ENCODE data around the gene PCDH15. TPM values are rescaled to one million over a fixed set of nuclear protein-coding genes. Genes with fewer than 3 reads are reported as not detected.
"Not testable (repeated sequence)": the region's sequence is repeated elsewhere in the genome, so short reads cannot be mapped to it uniquely, and the experiment has no call there.

Gene PCDH15
- polyA plus RNA-seq, 3 donors = 3.3 to 9.8 (median 5.5) TPM

DNA sequence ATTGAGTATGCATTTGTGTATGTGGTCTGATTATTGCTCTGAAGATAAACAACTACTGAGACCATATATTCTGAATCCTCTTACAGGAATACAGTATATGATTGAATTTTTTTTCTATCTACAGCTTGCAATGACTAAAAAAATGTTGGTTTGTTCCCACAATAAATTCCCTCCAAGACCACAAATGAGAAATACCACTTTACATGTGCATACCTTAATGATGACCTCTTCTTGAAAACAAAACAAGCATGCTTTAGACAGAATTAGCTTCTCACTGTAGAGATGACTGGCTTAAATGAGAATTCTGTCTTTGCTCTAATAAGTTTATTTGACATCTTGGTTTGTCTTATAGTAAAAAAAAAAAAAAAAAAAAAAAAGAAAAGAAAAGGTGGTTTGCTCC is 241.5 kb downstream of the PCDH15 start:
- no peak for DNase-seq

DNA sequence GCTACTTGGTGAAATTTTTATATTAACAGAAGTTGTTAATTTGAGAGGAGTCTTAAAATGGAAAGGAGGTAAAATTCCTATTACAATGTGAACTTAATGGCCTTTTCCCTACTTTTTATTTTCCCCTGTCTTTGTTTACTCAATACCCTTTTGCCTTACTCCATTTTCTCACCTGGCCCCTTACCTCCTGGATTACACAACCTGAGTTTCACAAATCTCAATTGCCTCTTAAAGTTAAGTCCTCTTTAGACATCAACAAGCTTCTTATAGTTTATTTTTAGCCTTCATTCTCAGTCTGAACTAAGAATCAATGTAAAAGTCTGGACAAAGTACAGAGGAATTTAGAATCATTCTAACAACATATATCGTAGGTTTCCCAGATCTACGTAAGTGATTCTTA is 247.0 kb downstream of the PCDH15 start:
- no peak for DNase-seq

DNA sequence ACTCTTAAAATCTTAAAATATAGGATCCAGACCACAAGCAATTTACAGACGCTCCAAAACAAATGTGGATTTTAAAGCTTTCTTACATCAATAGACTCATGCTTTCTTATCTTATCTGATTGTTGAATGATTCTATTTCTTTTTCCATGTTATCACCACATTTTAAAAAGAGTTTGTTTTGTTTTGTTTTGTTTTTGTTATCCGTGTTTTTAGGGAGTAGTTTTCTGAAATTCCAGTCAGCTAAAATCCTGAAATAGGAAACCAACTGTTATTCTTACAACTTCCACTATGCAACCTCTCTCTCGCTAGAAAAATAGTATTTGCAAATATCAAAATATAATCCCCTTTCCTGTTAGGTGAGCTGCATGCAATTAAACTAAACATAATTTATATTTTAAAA is 251.0 kb downstream of the PCDH15 start:
- no peak for DNase-seq

DNA sequence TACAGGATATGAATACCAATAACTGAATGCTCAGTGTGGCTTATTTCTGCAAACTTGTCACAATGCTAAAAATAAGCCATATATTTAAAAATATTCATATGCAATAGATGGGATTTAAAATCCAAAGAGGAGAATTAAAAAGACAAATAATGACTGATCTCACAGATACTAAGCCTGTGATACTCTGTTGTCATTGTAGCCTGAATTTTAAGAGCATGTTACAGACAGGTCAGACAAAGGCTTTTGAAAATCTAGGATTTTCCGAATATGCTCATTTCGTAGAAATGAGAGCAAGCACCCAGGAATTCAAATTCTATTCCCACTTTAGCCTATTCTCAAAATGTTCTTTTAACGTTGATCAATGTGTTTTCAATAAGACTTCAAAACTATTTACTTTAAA is 269.7 kb downstream of the PCDH15 start:
- DNase-seq = no peak

DNA sequence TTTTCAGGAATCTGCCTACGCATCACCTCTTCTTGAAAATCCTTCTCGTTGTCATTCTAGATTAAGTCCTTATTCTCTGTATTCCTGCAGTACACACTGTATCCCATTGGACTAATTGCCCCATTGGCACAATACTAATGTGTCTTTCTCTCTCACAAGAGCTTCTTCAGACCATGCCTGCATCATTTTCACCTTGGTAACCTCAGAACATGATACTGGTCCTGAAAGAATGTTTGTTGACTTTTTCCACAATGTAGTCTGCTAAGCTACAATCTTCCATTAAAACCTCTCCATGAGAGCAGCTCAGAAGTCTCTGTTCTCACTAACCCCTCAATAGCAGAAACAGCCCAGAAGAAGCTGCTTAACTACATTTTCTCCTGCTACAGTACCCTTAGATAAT is 270.7 kb downstream of the PCDH15 start:
- peak; percentile 21 for DNase-seq

DNA sequence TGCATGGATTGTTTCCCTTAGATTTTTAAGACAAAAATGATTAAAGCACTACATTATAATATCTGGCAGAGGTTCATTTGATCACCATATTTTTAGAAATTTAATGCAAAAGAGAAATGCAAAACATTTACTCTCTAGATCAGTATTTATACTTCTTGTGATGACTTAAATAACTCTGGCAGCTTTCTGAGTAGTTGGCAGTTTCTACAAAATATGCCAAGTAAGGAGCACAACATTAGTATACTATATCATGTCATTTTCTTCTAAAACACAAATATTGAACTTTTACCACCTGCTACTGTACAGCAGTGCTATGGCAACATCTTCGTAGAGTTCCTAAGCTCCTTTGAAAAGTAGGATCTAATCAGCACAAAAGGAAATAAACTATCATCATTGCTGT is 275.2 kb downstream of the PCDH15 start:
- no peak for DNase-seq

DNA sequence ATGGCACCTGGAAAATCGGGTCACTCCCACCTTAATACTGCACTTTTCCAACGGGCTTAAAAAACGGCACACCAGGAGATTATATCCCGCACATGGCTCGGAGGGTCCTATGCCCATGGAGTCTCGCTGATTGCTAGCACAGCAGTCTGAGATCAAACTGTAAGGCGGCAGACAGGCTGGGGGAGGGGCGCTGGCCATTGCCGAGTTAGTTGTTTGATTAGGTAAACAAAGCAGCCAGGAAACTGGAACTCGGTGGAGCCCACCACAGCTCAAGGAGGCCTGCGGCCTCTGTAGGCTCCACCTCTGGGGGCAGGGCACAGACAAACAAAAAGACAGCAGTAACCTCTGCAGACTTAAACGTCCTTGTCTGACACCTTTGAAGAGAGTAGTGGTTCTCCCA is 285.8 kb downstream of the PCDH15 start:
- DNase-seq = not testable (repeated sequence)

DNA sequence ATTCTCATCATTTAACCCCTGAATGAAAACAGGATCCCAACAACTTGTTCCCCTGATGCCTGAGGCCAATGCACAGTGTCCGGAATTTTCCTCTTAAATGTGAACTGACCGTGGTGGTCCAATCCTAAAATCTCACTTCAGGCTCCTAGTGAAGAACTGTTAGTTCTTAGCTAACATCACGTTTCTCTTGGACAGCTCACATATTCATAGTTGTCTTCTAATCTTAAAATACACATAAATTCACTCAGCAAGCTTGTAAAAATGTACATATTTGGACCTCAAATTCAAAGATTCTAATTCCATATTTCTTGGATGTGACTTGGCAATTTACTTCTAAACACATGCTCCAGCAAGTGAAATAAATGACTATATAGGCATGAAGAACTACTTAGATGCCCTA is 297.2 kb downstream of the PCDH15 start:
- no peak for DNase-seq

DNA sequence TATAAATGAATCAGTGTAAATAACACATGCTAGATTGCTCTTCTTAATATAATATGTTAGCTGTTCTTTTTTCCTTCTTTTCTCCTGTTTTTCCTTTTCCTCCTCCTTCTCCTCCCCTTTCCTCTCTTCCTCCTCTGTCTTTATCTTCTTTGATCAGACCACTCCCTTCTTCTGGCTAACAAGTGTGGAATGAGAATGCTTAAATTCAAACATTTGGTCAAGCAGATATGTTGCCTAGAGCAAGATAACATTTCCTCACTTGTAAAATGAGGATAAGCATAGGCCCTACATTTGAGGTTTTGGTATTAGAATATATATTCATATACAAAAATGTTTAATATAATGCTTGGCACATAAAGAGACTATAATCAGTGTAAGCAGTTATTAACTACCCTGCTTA is 299.1 kb downstream of the PCDH15 start:
- DNase-seq = no peak

DNA sequence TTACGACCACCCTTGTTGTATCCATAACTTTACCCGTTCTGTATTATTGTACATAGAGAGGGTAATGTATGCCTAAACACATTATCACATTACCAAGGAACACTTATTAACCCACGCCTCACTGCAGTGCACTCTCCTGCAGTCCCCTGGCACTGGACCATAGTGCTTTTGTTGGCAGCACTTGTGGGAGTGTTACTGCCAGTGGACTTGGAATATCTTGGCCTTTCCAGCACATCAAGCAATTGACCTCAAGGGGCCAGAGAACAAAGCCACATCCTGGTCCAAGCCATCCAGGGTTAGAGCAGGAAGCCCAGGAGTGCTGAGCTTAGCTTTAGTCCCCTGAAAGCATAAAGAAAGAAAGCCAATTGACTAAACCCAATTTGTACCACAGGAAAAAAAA is 304.2 kb downstream of the PCDH15 start:
- DNase-seq = no peak

DNA sequence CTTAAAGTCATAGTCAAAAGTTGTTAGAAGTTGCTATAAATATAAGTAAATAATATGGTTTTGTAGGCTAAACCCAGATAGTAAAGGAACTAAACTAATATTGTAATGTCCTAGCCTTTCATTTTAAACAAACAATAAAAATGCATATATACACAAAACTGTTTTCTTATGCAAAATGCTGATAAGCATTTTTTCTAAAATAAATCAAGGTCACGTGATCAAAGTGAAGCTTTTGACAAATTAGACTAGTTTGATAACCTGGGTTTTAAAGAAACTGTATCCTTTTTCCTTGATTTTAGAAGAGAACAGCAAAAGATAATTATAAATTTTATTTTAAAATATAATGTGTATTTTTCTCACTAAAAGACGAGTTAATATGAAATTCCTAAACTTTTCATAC is 313.3 kb downstream of the PCDH15 start:
- no peak for DNase-seq

DNA sequence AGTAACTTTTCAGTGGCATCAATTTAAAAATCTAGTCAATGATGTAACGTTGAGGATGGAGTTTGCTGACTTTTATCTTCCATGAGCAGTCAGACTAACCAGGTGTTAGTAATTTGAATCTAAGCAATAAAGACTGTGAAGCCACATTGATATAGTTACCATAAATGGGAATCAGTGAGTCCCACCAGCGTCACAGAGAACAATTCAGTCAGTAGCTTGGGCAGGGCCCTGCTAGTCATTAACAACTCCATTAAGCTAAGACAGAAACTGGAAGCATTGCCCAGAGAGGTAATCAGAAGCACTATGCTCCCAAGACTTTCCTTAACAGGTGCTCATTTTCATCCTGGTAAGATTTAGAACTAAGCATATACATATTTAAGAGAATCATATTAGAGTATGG is 315.1 kb downstream of the PCDH15 start:
- DNase-seq = no peak

DNA sequence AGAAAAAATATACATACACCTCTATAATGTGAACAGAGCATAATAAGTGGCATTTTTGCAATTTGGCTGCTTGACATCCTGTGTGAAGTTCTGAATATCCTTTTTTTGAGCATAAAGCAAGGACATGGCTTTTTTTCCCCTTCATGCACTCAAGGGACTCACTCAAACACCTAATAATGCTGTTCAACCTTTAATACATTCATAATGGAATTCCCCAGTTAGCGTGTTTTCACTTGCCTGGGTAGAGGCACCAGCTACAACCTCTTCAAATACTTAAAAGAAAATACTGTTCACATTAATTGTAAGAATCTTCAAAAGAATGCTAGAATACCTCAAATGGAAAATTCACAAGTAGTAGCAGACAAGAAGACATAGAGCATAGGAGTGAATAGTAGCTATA is 316.8 kb downstream of the PCDH15 start:
- no peak for DNase-seq

DNA sequence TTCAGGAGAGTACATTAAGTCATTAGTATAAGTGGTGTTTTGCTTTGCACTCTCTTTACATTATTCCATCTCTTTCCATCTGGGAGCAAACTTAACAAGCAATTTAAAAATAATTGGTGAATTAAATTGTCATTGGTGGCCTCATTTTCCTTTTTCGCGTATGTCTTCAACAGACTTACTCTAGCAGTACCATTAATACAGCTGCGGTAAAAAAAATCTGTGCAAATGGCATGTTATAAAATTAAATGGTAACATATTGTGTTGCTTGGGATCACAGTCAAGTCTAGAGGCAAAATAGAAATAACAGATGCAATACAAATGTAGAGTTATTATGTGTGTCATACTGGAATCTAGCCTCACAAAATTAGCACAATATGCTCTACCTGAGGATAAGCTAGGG is 322.4 kb downstream of the PCDH15 start:
- DNase-seq = no peak

DNA sequence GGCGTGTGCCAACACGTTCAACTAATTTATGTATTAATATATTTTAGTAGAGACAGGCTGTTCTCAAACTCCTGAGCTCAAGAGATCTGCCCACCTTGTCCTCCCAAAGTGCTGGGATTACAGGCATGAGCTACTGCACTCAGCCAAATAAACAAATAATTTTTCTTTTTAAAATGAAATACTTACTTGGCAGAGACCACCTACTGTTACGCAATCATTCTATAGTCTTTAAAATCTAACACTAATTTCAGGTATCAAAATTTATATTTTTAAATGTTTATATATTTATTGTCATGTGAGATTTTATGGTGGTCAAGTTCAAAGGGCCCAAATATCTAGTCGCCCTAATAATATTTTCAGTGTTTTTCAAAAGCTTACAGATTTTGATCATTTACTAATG is 323.3 kb downstream of the PCDH15 start:
- DNase-seq = no peak

DNA sequence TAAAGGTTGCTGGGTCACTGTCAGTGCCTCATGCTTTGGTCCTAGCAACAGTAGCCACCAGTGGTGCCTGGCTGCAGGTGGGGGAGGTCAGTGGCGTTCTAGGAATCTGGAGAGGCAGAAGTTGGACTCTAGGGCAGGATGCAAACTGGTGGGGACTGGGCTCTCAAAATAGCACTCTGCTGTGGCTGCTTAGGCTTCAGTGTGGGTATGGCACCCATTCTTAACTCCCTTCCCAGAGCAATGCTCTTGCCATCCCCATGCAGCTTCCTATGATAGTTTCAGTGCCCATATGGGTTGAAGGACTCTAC is 330.8 kb downstream of the PCDH15 start:
- DNase-seq = no peak

DNA sequence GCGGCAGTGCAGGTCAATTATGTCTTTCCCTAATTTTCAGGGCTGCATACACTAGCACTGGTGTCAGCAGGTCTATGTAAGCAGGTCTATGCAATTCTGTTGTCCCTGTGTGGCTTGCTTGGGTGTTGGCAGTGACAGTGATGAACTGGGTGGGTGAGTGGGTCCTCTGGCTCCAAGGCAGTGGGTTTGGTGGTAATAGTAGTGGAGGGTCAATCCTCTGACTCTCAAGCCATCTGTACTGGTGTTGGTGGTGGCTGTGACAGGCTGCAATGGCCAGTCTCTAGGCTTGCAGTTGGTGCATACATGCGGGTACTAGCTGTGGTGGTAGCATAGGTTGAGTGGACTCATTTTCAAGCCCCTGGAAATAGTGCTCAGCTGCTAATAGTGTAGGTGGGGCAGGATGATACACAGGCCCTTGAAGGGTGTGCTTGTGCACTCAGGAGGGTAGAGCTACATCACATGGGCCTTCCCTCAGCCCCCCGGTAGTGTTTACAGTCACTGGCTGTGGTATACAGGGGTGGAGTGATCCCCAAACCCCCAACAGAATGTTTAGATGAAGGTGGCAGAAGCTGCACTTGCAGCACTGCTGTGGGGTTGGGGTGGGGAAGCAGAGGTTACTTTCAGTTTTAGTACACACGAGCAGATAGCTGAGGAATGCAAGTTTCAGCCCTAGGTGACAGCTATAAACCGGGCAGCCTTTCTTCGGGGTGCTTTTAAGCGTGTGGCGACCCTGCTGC is 331.3 kb downstream of the PCDH15 start:
- no peak for DNase-seq

DNA sequence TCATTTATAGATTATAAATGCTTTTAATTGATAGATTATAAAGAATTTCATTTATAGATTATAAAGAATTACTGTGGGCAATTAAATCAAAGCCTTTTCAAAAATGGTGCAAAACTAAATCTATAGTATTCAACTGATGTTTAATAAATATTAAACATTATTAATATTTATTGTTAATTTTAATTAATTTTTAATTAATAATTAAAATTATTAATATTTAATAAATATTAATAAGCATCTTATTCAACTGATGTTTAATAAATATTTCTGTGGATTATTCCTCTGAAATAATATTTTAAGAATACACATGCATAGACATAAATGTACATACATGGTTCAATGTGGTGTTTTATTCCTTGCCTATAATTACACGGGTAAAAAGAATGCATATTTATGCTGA is 346.8 kb downstream of the PCDH15 start:
- no peak for DNase-seq

DNA sequence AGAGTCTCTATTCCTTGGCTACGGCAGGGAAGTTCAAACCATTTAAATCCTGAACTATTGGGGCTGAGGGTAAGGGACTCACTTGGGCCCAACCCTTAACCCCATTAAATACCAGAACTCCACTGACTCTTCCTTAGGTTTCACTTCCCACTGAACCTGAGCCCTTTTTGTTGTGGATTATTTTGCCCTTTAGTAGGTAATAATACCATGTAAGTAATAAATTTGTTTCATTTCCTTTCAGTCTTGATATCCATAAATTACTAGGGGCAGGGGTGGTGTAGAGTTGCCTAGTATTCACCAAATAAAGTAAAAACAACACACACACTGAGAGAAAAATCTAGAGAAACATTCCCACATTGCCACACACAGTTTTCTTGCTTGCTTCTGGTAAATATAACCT is 352.0 kb downstream of the PCDH15 start:
- peak; percentile 26 for DNase-seq

DNA sequence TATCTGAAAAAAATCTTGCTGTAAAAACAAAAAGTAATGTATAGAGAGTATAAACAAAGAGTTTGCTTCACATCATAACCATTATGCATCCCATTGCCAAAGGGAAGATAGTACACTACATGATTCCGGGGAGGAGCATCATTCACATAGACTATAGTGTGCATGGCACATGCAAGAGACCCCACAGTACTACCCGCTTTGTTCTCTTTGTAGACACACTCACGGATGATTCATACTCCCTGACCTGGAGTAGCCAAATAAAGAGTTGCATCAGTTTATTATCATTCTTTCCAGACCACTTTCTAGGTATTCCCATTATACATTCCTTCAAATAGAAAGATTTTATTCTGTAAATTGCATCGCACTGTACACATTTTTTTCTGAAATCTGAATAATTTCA is 356.9 kb downstream of the PCDH15 start:
- DNase-seq = no peak

DNA sequence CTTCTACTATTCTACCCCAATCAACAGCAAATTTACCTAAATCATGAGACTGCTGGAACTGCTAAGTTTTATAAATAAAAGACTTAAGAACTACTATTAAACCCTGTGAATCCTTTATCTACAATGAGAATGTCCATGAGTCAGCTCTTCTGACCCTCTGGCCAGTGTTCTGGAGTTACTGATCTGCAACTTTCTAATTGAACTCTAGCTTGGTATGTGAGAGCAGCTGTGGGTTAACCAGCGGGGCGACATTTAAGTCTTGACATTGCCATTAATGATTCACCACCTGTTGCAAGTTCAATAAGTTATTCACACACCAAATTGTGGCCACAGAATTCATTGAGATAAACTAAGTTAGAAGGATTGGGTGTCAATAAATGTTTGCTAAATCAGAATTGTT is 359.8 kb downstream of the PCDH15 start:
- DNase-seq = no peak

DNA sequence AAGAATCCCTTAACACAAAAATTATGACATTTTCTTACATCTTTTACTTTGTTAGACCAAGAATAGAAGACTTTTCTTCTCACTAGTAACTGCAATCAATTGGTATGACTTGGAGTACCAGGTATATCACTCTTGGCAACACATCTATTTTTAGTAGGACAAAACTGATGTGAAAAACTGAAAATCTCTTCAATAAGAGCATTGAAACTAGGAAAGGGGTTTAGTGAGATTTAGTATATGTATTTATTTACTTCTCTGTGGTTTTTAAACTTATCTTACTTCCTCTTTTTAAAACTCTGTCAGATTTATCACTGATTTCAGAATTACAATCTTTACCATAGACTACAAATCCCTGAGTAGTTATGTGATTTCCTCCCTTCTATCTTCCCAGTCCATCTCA is 366.2 kb downstream of the PCDH15 start:
- DNase-seq = no peak

DNA sequence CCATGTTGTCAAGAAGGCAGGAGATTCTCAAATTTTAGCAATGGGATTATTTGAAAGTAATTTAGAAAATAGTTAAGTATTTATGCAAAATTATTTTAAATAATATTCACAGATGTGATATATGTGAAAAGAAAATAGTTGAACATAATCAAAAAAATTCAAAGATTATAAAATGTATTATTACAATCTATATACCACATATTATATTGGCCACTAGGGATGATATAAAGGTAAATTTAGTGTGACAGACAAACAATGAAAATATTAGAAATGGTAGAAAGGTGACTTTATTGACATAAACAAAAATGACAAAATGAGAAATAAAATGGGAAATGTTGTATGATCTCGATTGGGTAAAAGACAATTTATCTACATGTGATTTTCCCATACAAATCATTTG is 385.5 kb downstream of the PCDH15 start:
- no peak for DNase-seq

DNA sequence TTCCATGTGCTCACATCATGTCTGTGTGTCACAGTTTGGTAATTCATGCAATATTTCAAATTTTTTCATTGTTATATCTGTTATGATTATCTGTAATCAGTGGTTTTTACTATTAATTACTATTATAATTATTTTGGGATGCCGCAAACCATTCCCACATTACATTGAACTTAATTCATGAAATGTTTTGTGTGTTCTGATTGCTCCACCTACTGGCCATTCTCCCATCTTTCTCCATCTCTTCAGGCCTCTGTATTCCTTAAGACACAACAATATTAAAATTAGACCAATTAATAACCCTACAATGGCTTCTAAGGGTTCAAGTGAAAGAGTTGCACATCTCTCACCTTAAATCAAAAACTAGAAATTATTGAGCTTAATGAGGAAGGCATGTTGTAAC is 398.5 kb downstream of the PCDH15 start:
- peak; percentile 22 for DNase-seq

DNA sequence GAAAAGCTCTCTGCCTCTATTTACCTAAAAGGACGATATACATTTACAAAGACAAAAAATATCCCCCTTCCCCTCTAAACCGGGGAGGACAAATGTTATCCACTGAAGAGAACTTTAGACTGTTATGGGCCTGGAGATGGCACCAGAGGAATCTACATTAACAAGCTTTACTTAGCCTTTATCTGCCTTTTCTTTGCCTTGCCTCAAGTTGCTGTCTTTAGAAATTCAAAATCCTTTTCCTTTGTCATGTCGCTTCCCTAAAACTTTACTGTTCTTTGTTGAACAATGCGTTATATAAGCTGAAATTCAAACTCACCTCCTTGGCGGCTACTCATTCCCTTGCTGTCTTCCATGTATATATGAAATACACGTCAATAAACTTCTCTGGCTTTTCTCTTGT is 405.0 kb downstream of the PCDH15 start:
- DNase-seq = no peak

Measured in renal pelvis (tissue), 4 donors.